ENCODE results near the gene RAD51AP2. TPM values are rescaled to one million over a fixed set of nuclear protein-coding genes. Genes with fewer than 3 reads are reported as not detected.
A peak's percentile ranks its signal among the peaks of the same experiment; 100 is the strongest.

RAD51AP2 gene
- total and polyA plus RNA-seq, 2 of the 8 experiments (the other 6 are each of a cell fraction or from before 2014, with no cell fraction given) = 0.02 to 0.20 TPM

GRCh38 chr2:17542471-17542870 is 24.2 kb upstream of the RAD51AP2 start:
- Histone ChIP-seq H3K79me1 (ENCODE audit: low read depth, low read length) (no peaks in the 10 kb centered on the region; the same call in 1 of the 2 replicates), H3K79me2 (ENCODE audit: control insufficient read depth in 1 of 2, insufficient read depth in 2 of 2, low read length in 2 of 2) (peaks cover 20 to 48% of the 10 kb centered on the region in 2 experiments), H2BK15ac (ENCODE audit: low read length) (no peak overlapping the region), H2AFZ (ENCODE audit: low read length) (no peak overlapping the region), H3K56ac (replicated peaks; ENCODE audit: insufficient read length, low read depth, low read length) (no peak overlapping the region), H3K23me2 (ENCODE audit: low read depth, low read length) (peaks cover 26% of the 10 kb centered on the region), H4K5ac (ENCODE audit: insufficient read length, low read depth, low read length) (no peak overlapping the region), H3K4me1 (replicated peaks in 1 of 4; ENCODE audit: control insufficient read depth in 3 of 4, insufficient read depth in 4 of 4, low read length in 3 of 4) (peaks cover 6 to 25% (median 13%) of the 10 kb centered on the region in 4 experiments; a peak in 5 of 7 replicates), H3K4me3 (ENCODE audit: extremely low read depth in 1 of 4, insufficient read depth in 2 of 4, low read depth in 3 of 4, low read length in 4 of 4) (peak overlapping the region in 3 of 4 experiments; percentile 9 to 97 (median 95); a peak in 4 of 8 replicates), H4K20me1 (replicated peaks in 1 of 2; ENCODE audit: control insufficient read depth in 1 of 2, insufficient read depth in 2 of 2, low read length in 2 of 2) (peaks cover 0 to 1% of the 10 kb centered on the region in 2 experiments), H2BK20ac (ENCODE audit: low read length) (no peak overlapping the region), H3K27me3 (replicated peaks in 1 of 4; ENCODE audit: control insufficient read depth in 3 of 4, extremely low read depth in 1 of 4, insufficient read depth in 3 of 4, low read length in 3 of 4) (peaks cover 0 to 5% (median 0%) of the 10 kb centered on the region in 4 experiments; a peak in 1 of 7 replicates), H2AK5ac (ENCODE audit: low read depth, low read length) (no peak overlapping the region), H3K4me2 (ENCODE audit: insufficient read depth in 1 of 2, low read depth in 2 of 2, low read length in 2 of 2) (peak overlapping the region; percentile 92 to 99), H3K14ac (ENCODE audit: insufficient read length) (no peak overlapping the region), H2BK120ac (replicated peaks; ENCODE audit: low read depth, low read length) (no peak overlapping the region), H3K9me3 (ENCODE audit: insufficient read depth in 2 of 2, low read depth in 1 of 2, low read length in 1 of 2) (no peaks in the 10 kb centered on the region), H3K9ac (replicated peaks in 1 of 4; ENCODE audit: extremely low read depth in 1 of 4, low read depth in 3 of 4, low read length in 3 of 4) (peak overlapping the region in 1 of 4 experiments; percentile 57; a peak in 1 of 7 replicates), H3K4ac (replicated peaks; ENCODE audit: insufficient read length, low read depth, low read length) (no peak overlapping the region), H2BK12ac (ENCODE audit: low read depth, low read length) (no peak overlapping the region), H3K27ac (ENCODE audit: low read depth, low read length) (no peak overlapping the region), H3K23ac (ENCODE audit: insufficient read length) (no peak overlapping the region), H3K36me3 (ENCODE audit: control insufficient read depth in 2 of 4, insufficient read depth in 4 of 4, low read length in 3 of 4) (no peaks in the 10 kb centered on the region), H3K18ac (ENCODE audit: extremely low read depth, low read length) (peak overlapping the region; percentile 26; the same call in 1 of the 2 replicates), H4K8ac (ENCODE audit: extremely low read depth, insufficient read depth, low read length) (no peak overlapping the region), H4K91ac (replicated peaks; ENCODE audit: insufficient read length, low read length) (peak overlapping the region; percentile 12), H2BK5ac (ENCODE audit: low read depth, low read length) (peak overlapping the region; percentile 89; the same call in 1 of the 2 replicates)
- ChIA-PET CTCF (ENCODE audit: partially characterized antibody) (no interaction called here), POLR2A (ENCODE audit: partially characterized antibody) (no interaction called here)
- DNase-seq (ENCODE audit: low read depth in 1 of 2, low spot score in 2 of 2) (no peak), FAIRE-seq (no peak)
- no peak for TF ChIP-seq ZNF274 (IDR thresholded peaks at IDR 0.05; ENCODE audit: borderline replicate concordance, extremely low read depth, low read length)
- TF ChIP-seq, protein P1, sequence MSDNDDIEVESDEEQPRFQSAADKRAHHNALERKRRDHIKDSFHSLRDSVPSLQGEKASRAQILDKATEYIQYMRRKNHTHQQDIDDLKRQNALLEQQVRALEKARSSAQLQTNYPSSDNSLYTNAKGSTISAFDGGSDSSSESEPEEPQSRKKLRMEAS (IDR thresholded peaks at IDR 0.05) = no peak
- TF ChIP-seq KDM5A (IDR thresholded peaks at IDR 0.05; ENCODE audit: low read length) = no peak
- no peak for TF ChIP-seq EZH2 (IDR thresholded peaks at IDR 0.05; ENCODE audit: low read depth, low read length, severe bottlenecking)
- no peak for TF ChIP-seq NRF1 (IDR thresholded peaks at IDR 0.05; ENCODE audit: low read depth, low read length)
- no peak for TF ChIP-seq CBX8 (IDR thresholded peaks at IDR 0.05; ENCODE audit: borderline replicate concordance, low read depth, low read length)
- TF ChIP-seq SIRT6 (IDR thresholded peaks at IDR 0.05; ENCODE audit: low read length) = no peak
- TF ChIP-seq RNF2 (IDR thresholded peaks at IDR 0.05; ENCODE audit: borderline replicate concordance, low read depth, low read length, missing control alignments, poor library complexity, severe bottlenecking) = no peak
- 71% methylated on average over 2 of the region's 2 CpGs; no CpG with 5 or more reads in 1 of the 2 experiments for WGBS, 2 experiments (ENCODE audit: extremely low coverage in 1 of 2, insufficient coverage in 1 of 2, insufficient read length in 1 of 2, insufficient replicate concordance in 2 of 2, low coverage in 1 of 2, low lambda C conversion rate in 2 of 2, missing lambda C conversion rate in 1 of 2)

All from H1 (cell line).